SIG-M5 (cell line): ENCODE measurements around the gene STS.

ENCODE experiments used
- DNase-seq: peaks from one replicate; lab custom pipeline; 2025; lab: John Stamatoyannopoulos, UW

Gene STS

GRCh38 chrX:7147413-7147977, at the start of gene STS:
Gene STS (plus strand): TSS chrX:7147712. CDS start chrX:7253200, 105,488 bp downstream.
- no peak for DNase-seq

- no peak for DNase-seq
Observed at GRCh38 chrX:7100022-7100421, 47.5 kb upstream of the STS start.

DNA sequence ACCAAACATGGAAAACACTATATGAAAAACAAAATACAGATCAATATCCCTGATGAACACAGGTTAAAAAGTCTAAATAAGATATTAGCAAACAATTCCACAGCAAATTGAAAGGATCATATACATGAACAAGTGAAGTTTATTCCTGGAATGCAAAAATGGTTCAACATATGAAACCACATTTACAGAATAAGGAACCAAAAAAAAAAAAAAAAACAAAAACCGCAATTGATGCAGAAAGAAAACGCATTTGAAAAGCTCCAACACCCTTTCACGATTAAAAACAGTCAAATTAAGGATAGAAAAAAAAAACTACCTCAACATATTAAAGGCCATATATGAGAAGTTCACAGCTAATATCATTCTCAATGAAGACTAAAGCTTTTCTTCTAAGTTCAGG, 45.4 kb upstream of the STS start:
- DNase-seq = no peak

- DNase-seq = no peak
Observed at GRCh38 chrX:7106649-7107048, 40.9 kb upstream of the STS start.

- DNase-seq = no peak
Observed at GRCh38 chrX:7108030-7108429, 39.5 kb upstream of the STS start.

DNA sequence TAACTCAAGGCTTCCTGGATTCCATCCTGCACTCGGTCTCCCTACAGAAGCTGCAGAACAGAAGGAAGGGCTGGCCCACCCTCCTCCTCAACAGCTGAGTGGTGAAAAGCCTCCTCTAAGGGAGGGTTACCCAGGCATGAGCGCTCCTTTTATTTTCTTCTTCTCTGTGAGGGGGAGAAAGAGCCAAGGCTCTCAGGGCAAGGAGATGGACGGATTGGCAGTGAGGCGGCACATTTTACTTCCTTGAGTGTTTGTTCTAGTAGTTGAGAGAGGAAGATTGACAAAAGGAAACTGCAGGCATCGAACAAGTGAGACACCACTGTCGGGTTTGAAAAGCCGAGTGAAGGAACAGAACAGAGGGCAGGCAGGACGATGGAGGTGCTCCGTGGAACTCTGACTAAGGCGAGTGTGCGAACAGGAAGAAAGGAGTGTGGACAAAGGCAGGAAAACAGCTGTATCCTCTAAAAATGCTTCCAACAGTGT, 38.4 kb upstream of the STS start:
- DNase-seq = no peak

DNA sequence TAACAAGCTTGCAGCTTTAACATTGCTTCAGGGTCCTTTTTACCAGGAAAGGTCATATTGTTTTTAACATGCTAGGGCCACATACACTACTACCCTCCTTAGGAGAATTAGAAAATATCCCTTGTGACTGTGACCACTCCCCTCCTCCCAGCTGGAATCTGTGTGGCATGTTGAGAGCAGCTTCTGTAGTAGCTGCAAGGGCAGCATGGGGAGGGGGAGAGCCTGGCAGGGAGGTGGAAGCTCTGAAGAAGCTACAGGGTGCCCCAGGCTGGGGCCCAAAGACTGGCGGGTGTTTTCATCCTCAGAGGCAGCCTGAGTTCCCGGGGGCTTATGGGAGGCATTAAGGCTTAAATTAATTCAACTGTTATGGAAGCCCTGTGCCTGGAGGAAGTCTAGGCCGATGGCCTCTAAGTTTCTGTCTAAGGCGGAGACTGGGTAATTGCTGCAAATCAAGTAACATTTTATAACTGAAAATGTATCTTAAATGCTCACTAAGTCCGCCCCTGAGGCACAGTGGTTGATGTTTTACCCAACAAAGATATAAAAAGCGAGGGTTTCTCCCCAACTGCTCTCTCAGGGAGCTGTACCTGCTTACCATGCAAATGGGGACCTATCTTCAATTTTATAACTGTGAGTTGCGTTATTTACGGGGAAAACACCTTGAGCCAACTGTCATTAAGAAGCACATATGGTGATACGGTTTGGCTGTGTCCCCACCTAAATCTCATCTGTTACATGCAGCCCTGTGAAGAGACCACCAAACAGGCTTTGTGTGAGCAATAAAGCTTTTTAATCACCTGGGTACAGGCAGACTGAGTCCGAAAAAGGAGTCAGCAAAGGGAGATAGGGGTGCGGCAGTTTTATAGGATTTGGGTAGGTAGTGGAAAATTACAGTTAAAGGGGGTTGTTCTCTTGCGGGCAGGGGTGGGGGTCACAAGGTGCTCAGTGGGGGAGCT, 37.4 kb upstream of the STS start:
- DNase-seq = no peak

DNA sequence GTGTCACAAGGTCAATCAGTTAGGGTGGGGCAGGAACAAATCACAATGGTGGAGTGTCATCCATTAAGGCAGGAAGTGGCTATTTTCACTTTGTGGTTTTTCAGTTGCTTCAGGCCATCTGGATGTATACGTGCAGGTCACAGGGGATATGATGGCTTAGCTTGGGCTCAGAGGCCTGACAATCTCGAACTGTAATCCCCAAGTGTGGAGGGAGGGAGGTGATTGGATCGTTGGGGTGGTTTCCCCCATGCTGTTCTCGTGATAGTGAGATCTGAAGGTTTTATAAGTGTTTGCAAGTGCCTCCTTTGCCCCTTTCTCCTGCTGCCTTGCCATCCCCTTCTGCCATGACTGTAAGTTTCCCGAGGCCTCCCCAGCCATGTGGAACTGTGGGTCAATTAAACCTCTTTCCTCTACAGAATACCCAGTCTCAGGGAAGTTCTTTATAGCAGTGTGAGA, 36.7 kb upstream of the STS start:
- DNase-seq = no peak

DNA sequence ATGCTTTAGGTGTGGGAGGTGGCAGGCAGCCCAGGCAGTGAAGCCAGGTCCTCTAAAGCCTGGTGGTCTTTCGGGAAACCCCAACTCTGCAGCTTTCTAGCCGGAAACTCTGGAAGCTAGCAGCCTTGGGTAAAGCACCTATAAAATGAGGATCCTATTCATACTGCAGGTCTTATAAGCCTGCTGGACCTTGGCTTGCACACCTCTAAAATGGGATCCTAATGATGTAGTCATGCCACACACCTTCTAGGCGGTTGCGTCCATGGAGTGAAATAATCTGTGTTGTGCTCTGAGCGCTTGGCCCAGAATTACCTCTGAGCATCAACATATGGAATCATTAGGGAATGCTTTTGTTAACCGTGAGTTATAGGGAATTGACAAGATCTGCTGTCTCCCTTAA, 36.0 kb upstream of the STS start:
- no peak for DNase-seq

DNA sequence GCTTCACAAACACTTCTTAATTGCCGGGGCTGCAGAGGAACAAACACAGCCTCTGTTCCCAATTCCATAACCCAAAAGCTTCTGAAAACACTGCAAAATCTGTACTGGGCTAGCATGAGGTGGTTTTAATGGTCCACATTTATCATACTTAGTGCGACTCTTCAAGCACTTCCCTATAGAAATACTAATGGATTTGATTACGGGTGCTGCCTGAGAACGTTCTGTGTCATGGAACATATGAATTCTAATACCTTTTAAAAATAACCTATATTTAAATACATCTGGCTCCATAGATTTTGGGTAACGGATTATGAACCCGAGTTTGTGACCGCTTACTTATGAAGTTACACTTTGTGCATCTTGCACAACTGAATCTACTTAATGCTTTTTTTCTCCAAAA, 35.4 kb upstream of the STS start:
- DNase-seq = no peak

DNA sequence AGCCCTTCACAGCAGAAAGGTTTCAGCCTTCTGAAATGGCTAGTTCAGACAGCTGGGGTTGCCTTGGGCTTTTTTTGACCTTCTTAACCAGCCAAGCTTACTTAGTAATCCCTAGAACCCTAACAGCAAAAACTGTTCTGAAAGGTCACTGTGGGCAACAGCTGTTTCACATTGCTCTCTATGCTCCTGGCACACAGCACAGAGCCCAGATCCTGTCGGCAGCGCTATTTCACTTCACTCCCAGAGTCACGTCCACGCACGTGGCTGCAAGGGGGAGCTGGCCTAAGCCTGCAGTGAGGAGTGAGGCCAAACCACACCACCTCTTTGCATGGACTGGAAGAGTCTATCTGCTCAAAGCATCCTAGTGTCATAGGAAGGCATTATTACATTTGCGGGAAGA, 32.0 kb upstream of the STS start:
- DNase-seq = no peak

DNA sequence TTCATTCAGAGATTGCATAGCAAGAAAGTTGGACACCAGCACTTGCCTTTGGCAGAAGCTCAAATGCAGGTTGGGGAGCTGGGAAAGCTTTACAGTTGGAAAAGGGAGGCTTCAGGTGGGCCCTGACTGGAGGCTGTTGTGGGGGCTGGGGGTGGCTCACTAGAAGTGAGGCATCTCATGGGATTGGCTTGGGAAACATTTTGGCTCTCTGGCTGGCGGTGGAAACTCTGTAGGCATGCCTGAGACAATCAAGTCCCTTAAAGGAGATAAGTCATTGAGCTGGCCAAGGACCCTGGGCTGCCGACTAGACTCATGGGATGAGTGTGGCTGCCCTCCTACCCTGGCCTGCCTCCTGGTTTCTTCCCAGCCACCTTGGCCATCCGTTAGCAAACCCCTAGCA, 31.4 kb upstream of the STS start:
- DNase-seq = no peak

DNA sequence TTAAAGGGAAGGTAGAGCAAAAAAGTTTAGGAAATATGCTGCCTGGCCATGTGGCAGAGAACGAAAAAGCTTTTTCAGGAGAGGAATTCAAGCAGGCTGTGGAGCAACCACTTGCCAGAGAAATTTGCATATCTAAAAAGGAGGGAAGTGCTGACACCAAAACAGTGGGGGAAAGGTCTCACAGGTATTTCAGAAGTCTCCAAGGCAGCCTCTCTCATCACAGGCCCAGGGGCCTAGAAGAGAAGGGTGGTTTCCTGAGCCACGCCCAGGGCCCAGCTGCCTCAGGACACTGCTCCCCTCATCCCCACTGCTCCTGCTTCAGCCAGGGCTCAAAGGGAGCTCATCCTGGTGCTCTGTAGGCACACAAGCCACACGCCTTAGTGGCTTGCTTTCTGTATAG, 29.9 kb upstream of the STS start:
- no peak for DNase-seq

DNA sequence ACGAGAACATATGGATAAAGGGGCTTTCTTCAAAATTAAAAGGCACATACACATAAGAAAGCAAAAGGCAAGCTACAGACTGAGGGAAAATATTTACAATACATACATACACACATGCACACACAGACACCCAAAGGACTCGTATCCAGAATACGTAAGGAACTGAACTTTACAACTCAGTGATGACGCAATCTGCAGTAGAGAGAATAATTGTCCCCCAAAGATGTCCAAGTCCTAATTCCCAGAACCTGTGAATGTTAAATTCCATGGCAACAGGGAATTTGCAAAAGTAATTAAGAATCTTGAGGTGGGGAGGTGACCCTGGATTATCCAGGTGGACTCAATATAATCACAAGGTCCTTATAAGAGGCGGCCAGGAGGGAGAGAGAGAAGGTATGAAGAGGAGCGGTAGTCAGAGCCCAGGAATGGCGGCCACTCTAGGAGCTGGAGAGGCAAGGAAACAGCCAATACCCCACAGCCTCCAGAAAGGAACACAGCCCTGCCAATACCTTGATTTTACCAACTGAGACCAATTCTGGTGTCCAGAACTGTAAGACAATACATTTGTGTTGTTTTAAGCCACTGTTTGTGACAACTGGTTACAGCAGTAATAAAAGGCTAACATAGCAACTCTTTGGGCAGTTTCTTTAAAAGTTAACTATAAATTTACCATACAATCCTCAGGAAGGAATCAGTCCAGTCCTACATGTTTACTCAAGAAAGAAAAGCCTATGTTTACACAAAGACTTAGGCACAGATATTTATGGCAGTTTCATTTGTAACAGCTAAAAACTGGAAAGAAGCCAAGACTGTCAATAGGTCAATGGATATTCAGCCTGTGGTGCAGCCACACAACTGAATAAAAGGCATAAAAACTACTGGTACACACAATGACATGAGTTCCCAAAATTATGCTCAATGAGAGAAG, 27.3 kb upstream of the STS start:
- no peak for DNase-seq

GRCh38 chrX:7120878-7121219, 26.7 kb upstream of the STS start:
- DNase-seq = no peak

DNA sequence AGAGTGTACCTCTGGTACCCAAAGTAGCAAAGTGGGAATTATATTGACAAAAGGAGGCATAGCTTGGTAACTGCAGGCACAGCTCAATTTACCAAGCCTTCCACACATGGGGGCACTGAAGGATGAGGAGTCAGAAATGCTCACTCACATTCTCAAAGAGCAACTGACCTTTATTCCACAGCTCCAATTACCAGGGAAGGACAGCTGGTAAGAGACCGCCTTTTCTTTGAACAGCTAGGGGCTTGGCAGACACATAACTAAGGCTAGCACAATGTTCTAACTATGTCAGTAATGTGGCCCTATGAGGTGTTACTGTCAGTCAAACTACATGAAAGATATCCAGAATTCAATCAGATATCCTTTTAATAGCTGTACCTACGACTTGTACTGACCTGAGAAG, 20.5 kb upstream of the STS start:
- no peak for DNase-seq

DNA sequence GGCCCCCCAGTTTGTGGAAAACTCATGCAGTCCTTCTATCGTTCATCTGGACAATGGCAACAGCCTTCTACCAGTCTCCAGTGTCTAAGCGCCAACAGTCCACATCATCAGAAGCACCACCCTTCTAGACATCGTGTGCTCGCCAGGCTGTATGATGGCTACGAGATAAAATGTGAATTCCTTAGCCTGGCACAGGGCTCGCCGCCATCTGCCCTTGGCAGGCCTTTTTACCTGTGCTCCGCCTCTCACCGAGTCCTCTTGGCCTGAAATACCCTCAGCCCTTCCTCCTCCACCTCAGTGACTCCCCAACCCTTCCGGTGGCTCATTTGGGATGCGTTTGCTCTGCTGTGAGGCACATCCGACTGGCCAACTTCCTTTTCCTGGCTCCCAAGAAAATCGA, 15.9 kb upstream of the STS start:
- no peak for DNase-seq

GRCh38 chrX:7132335-7133049, 15.0 kb upstream of the STS start:
- no peak for DNase-seq

- no peak for DNase-seq
Observed at GRCh38 chrX:7133050-7133440, 14.5 kb upstream of the STS start.

- DNase-seq = no peak
Observed at GRCh38 chrX:7134981-7135380, 12.5 kb upstream of the STS start.

DNA sequence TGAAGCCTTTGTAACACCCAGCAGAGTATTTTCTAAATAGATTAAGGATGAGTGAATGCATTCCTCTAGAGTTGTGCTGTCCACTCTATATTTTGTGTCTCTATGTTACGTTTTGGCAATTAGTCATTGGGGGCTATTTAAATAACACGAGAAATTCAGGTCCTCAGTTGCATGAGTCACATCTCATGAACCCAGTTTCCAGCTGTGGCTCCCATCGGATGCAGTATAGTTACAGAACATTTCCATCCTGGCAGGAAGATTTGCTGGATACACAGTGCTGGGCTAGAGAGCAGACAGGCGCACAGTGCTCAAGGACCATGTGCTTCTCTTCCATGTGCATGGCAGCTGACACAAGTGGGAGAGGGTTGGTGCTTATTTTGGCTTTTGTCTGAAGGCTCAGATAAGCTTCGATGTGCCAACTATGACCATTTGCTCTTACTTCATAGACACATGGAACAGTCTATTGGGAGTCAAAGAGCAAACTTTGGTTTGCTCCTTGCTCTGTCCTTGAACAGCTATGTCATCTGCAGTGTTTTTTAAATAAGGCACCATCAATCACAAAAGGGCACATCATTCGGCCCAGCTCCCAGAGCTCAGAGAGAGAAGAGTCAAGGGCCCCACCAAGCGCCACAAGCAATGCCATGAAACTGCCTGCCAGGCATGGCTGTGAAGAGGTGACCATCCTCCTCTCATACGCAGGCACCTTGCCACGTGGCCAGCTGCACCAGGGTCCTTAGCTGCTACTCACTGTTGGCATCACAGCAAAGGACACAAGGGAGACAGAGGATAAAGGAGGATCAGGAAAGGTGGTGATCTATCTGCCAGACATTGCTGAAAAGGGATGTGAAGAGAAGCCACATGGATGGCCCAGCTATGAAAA, 8.1 kb upstream of the STS start:
- DNase-seq = no peak
